IMR-90 (cell line): ENCODE measurements around the gene MANSC4. TPM values are rescaled to one million over a fixed set of nuclear protein-coding genes. Genes with fewer than 3 reads are reported as not detected.
A peak's percentile ranks its signal among the peaks of the same experiment; 100 is the strongest.

Experiments used
- ATAC-seq: fragments of 200-7000 bp; cut with Tn5 transposase; 2 replicates; pipeline ENCODE4 v1.9.1; 2020; ENCODE audit warnings: low read depth, mild to moderate bottlenecking, moderate library complexity
- BruUV-seq: library from RNA; stranded (reverse); fragments of 400-500 nt; replicated peaks from 2 replicates; lab custom pipeline; 2021; lab: Mats Ljungman, UMichigan
- CTCF ChIA-PET: fragments of 300-600 bp; formaldehyde crosslinking; extraction: SDS; loops from one replicate; lab custom pipeline; 2021; ENCODE audit warnings: antibody characterized with exemption; lab: Yijun Ruan, JAX
- POLR2A ChIA-PET: fragments of 300-600 bp; sonication (Branson Sonifier 250); formaldehyde crosslinking; loops from one replicate; lab custom pipeline; 2022; ENCODE audit warnings: antibody characterized with exemption; ENCODE audit not compliant: unreplicated experiment; lab: Charles Lee
- DNase-seq: peaks from one replicate; pipeline ENCODE4 v3.0.0; 2013
- H2AFZ ChIP-seq: replicated peaks from 2 replicates; pipeline ENCODE3; 2013; ENCODE audit warnings: low read length, mild to moderate bottlenecking; ENCODE audit not compliant: poor library complexity
- H2AK5ac ChIP-seq: 2 replicates; pipeline ENCODE4 v1.6.1; 2013; ENCODE audit warnings: low read depth, low read length, inconsistent platforms
- H2AK9ac ChIP-seq: replicated peaks from 2 replicates; pipeline ENCODE3; 2013; ENCODE audit warnings: mild to moderate bottlenecking, low read depth, low read length, moderate library complexity; ENCODE audit not compliant: poor library complexity
- H2BK120ac ChIP-seq: 2 replicates; pipeline ENCODE4 v1.6.1; 2013; ENCODE audit warnings: low read depth, low read length, inconsistent platforms
- H2BK15ac ChIP-seq: 3 replicates; pipeline ENCODE4 v1.6.1; 2013; ENCODE audit warnings: low read depth, low read length, inconsistent platforms
- H2BK20ac ChIP-seq: 2 replicates; pipeline ENCODE4 v1.6.1; 2013; ENCODE audit warnings: low read depth, mild to moderate bottlenecking, inconsistent platforms, low read length, moderate library complexity
- H2BK5ac ChIP-seq: 2 replicates; pipeline ENCODE4 v1.6.1; 2013; ENCODE audit warnings: mild to moderate bottlenecking, low read depth, low read length, inconsistent platforms; ENCODE audit not compliant: poor library complexity, severe bottlenecking
- H3K14ac ChIP-seq: replicated peaks from 2 replicates; pipeline ENCODE4 v1.6.1; 2013; ENCODE audit warnings: low read depth, low read length, inconsistent platforms
- H3K18ac ChIP-seq: 2 replicates; pipeline ENCODE4 v1.6.1; 2013; ENCODE audit warnings: low read depth, low read length, control low read depth
- H3K23ac ChIP-seq: 2 replicates; pipeline ENCODE4 v1.6.1; 2013; ENCODE audit warnings: low read depth, low read length, inconsistent platforms
- H3K27ac ChIP-seq: 2 replicates; pipeline ENCODE4 v1.5.1; 2013; ENCODE audit warnings: mild to moderate bottlenecking, control low read depth, low read length; ENCODE audit not compliant: insufficient read depth
- H3K27me3 ChIP-seq: 2 replicates; pipeline ENCODE4 v1.6.1; 2013; ENCODE audit warnings: low read length; ENCODE audit not compliant: control insufficient read depth, insufficient read depth
- H3K36me3 ChIP-seq: 2 replicates; pipeline ENCODE4 v1.6.1; 2013; ENCODE audit warnings: low read length, mixed read lengths; ENCODE audit not compliant: control insufficient read depth, insufficient read depth
- H3K4ac ChIP-seq: 2 replicates; pipeline ENCODE4 v1.6.1; 2013; ENCODE audit warnings: low read depth, low read length, inconsistent platforms
- H3K4me1 ChIP-seq: 2 replicates; pipeline ENCODE4 v1.6.1; 2013; ENCODE audit warnings: low read length, mixed read lengths; ENCODE audit not compliant: control insufficient read depth, insufficient read depth
- H3K4me2 ChIP-seq: 2 replicates; pipeline ENCODE4 v1.6.1; 2013; ENCODE audit warnings: low read depth, mild to moderate bottlenecking, control low read depth, low read length, moderate library complexity
- H3K4me3 ChIP-seq: 2 replicates; pipeline ENCODE4 v1.5.1; 2013; ENCODE audit warnings: low read depth, mild to moderate bottlenecking, control low read depth, low read length, moderate library complexity; ENCODE audit not compliant: insufficient read depth
- H3K56ac ChIP-seq: 2 replicates; pipeline ENCODE4 v1.6.1; 2013; ENCODE audit warnings: low read length, inconsistent platforms; ENCODE audit not compliant: insufficient read depth; ENCODE audit errors: extremely low read depth
- H3K79me1 ChIP-seq, 2 experiments: 2 replicates each; pipeline ENCODE4 v1.6.1; 2013; ENCODE audit warnings: low read length in 2 of 2, inconsistent platforms in 1 of 2, low read depth in 1 of 2
- H3K9ac ChIP-seq: 2 replicates; pipeline ENCODE4 v1.6.1; 2013; ENCODE audit warnings: low read depth, low read length, control low read depth
- H3K9me1 ChIP-seq: 2 replicates; pipeline ENCODE4 v1.6.1; 2013; ENCODE audit warnings: low read length, inconsistent platforms; ENCODE audit not compliant: insufficient read depth
- H3K9me3 ChIP-seq: 2 replicates; pipeline ENCODE4 v1.6.1; 2013; ENCODE audit warnings: low read length; ENCODE audit not compliant: control insufficient read depth, insufficient read depth
- H4K20me1 ChIP-seq: 2 replicates; pipeline ENCODE4 v1.6.1; 2013; ENCODE audit warnings: low read length, inconsistent platforms; ENCODE audit not compliant: insufficient read depth
- H4K5ac ChIP-seq: 2 replicates; pipeline ENCODE4 v1.6.1; 2013; ENCODE audit warnings: mild to moderate bottlenecking, low read depth, low read length, control low read depth
- H4K8ac ChIP-seq, 2 experiments: 2 replicates each; pipeline ENCODE4 v1.6.1; 2013; ENCODE audit warnings: low read depth in 2 of 2, low read length in 2 of 2, control low read depth in 1 of 2, inconsistent platforms in 1 of 2
- H4K91ac ChIP-seq: 2 replicates; pipeline ENCODE4 v1.6.1; 2013; ENCODE audit warnings: low read depth, low read length, inconsistent platforms; ENCODE audit not compliant: insufficient read depth
- MAFK ChIP-seq: IDR thresholded peaks from 2 replicates; pipeline ENCODE4 v1.6.1; 2012; ENCODE audit warnings: low read depth, low read length, improper control_type of control experiment
- MXI1 ChIP-seq: IDR thresholded peaks from 2 replicates; pipeline ENCODE4 v1.6.1; 2012; ENCODE audit warnings: low read depth, mild to moderate bottlenecking, low read length, moderate library complexity, borderline replicate concordance
- WGBS, 2 experiments: methylation state at CpG; one replicate each; pipeline versions ENCODE4 v1.1.5 to v1.1.7; 2013; ENCODE audit warnings: missing lambda C conversion rate in 2 of 2; ENCODE audit not compliant: insufficient read length in 1 of 2; ENCODE audit errors: extremely low coverage in 2 of 2; 5-methylcytosine and 5-hydroxymethylcytosine counted together
- dilution Hi-C: fragments of 300-500 bp; cut with HindIII; formaldehyde crosslinking; loops from one replicate; pipeline ENCODE4 v1.14.3; 2018; ENCODE audit warnings: low sequenced_read_pairs; ENCODE audit not compliant: unreplicated experiment
- in situ Hi-C: fragments of 300-500 bp; cut with MboI; formaldehyde crosslinking; loops from 3 replicates; pipeline ENCODE4 v1.14.3; 2019; ENCODE audit warnings: low sequenced_read_pairs, inconsistent platforms, mixed read lengths
- intact Hi-C: fragments of 100-400 bp; cut with micrococcal nuclease; formaldehyde crosslinking; loops from 2 replicates; pipeline ENCODE4 v1.10.0; 2022
- polyA plus RNA-seq, 3 experiments: library from polyadenylated mRNA; depleted of rRNA; stranded (reverse); fragments of >200 nt; gene quantifications; 2 replicates each; pipeline ENCODE4 v1.2.3, GENCODE V29; 2012; ENCODE audit warnings: low replicate concordance in 1 of 3
- total RNA-seq: library from RNA; depleted of rRNA; stranded (reverse); fragments of >200 nt; gene quantifications from 2 replicates; pipeline ENCODE4 v1.2.3, GENCODE V29; 2012

The MANSC4 gene
- total and polyA plus RNA-seq, 2 of the 4 experiments (the other 2 are of a cell fraction), result not detected

GRCh38 chr12:27730097-27730588 lies 49.9 kb downstream of the MANSC4 start:
- Histone ChIP-seq H3K9me1 (no peaks in the 10 kb centered on the region), H2BK20ac (no peak overlapping the region), H4K5ac (no peak overlapping the region), H3K27ac (no peak overlapping the region), H4K20me1 (no peaks in the 10 kb centered on the region), H3K9me3 (no peaks in the 10 kb centered on the region), H3K56ac (no peak overlapping the region), H2AK9ac (no peak overlapping the region), H3K4me3 (no peak overlapping the region), H2AFZ (no peak overlapping the region), H2BK5ac (no peak overlapping the region), H3K27me3 (no peaks in the 10 kb centered on the region), H3K14ac (no peak overlapping the region), H3K4me2 (no peak overlapping the region), H3K4ac (no peak overlapping the region), H4K91ac (no peak overlapping the region), H2BK120ac (no peak overlapping the region), H3K23ac (no peak overlapping the region), H3K9ac (no peak overlapping the region), H2BK15ac (no peak overlapping the region), H3K18ac (no peak overlapping the region), H4K8ac (no peak overlapping the region), H3K36me3 (peaks cover 17% of the 10 kb centered on the region), H2AK5ac (no peak overlapping the region), H3K4me1 (no peaks in the 10 kb centered on the region), H3K79me1 (peaks cover 9 to 16% of the 10 kb centered on the region in 2 experiments)
- dilution Hi-C loops, result no loop called here
- ChIA-PET CTCF (no interaction called here), POLR2A (no interaction called here)
- ATAC-seq (no peak), DNase-seq (no peak)
- intact Hi-C loops, result loop anchor here (5.0 to 10.0 kb wide), 2 partner anchors 92 to 1265 kb away; no protein-coding TSS in a partner anchor
- TF ChIP-seq MXI1 (no peak), MAFK (peak; percentile 74)
- BruUV-seq, result no TSS peak
- 100% methylated on average over 1 of the region's 4 CpGs; no CpG with 5 or more reads in 1 of the 2 experiments for WGBS, 2 experiments
- in situ Hi-C loops, result loop anchor here (5.0 to 25.0 kb wide), 3 partner anchors 217 to 1257 kb away; no protein-coding TSS in a partner anchor
